Hematopoietic multipotent progenitor cell treated with erythropoietin and hydrocortisone succinate and interleukin-3 and kit ligand, for 6 days (in vitro differentiated cells): ENCODE data around the gene GPR4.
"Not testable (repeated sequence)": the region's sequence is repeated elsewhere in the genome, so short reads cannot be mapped to it uniquely, and the experiment has no call there.

ENCODE experiments used
- DNase-seq: peaks from one replicate; pipeline ENCODE4 v3.0.0-alpha.2; 2015

The GPR4 gene

DNA sequence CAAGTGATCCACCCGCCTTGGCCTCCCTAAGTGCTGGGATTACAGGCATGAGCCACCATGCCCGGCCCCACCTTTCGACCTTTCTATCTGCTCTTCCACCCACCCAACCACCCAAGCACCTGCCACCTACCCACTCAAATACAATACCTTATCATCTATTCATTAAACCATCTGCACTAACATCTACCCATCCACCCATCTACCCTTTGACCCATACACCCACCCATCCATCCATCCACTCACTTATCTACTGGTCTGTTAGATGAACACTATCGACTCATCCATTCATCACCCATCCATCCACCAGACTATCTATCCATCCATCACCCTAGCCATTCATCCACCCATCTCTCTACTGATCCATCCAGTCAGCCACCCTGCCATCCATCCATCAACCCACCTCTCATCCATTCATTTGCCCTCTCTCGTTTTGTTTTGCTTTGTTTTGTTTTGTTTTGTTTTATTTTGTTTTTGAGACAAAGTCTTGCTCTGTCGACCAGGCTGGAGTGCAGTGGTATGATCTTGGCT, 20.0 kb upstream of the GPR4 start:
- DNase-seq, result no peak

GRCh38 chr19:45621389-45621788, 19.4 kb upstream of the GPR4 start:
- no peak for DNase-seq

GRCh38 chr19:45616704-45617017, 14.6 kb upstream of the GPR4 start:
- DNase-seq, result no peak

GRCh38 chr19:45615795-45616703, 14.0 kb upstream of the GPR4 start:
- DNase-seq, result peak; percentile 97

DNA sequence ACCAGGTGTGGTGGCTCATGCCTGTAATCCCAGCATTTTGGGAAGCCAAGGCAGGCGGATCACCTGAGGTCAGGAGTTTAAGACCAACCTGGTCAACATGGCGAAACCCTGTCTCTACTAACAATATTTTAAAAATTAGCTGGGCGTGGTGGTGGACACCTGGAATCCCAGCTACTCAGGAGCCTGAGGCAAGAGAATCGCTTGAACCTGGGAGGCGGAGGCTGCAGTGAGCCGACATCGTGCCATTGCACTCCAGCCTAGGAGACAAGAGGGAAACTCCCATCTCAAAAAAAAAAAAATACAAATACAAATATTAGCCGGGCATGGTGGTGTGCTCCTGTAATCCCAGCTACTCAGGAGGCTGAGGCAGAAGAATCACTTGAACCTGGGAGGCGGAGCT, 13.0 kb upstream of the GPR4 start:
- not testable (repeated sequence) for DNase-seq

DNA sequence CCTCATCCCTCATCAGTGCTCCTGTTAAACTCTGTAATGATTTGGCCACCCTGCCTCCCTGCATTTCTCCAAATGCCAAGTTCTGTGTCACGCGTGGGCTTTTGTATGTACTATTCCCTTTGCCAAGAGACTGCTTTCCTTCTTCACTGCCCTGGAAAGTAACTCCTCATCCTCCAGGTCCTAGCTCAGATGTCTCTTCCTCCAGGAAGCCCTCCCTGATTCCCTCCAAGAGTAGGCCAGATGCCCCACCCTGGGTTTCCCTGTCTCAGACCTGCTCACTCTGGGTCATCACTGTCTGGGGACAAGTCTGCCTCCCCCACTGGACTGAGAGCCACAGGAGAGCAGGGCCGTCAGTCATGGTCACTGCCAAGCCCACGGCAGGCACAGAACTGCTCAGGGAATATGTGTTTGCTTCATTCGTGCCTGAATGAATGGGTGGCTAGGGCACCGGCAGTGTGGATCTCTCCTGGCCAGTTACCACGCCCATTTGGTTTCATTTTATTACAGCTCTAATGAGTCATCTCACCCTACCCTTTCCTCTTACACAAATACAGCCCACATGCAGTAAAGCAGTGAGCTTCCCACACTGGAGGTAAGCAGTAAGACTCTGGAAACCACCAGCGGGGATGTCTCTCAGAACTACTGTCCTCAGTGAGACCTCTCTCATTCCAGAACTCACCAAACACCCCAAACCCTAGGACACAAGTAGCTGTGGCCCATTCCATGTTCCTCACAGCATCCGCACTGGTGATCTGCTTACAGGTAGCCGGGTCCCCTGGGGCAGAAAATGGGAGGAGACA, 12.1 kb upstream of the GPR4 start:
- peak; percentile 68 for DNase-seq

DNA sequence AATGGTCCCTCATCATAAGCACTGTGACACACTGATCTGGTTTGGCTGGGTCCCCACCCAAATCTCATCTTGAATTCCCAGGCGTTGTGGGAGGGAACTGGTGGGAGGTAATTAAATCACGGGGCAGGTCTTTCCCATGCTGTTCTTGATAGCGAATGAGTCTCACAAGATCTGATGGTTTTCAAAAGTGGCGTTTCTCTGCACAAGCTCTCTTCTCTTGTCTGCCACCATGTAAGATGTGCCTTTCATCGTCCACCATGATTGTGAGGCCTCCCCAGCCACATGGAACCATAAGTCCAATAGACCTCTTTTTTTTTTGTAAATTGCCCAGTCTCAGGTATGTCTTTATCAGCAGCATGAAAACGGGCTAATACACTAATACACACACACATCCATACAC, 6.9 kb upstream of the GPR4 start:
- no peak for DNase-seq

DNA sequence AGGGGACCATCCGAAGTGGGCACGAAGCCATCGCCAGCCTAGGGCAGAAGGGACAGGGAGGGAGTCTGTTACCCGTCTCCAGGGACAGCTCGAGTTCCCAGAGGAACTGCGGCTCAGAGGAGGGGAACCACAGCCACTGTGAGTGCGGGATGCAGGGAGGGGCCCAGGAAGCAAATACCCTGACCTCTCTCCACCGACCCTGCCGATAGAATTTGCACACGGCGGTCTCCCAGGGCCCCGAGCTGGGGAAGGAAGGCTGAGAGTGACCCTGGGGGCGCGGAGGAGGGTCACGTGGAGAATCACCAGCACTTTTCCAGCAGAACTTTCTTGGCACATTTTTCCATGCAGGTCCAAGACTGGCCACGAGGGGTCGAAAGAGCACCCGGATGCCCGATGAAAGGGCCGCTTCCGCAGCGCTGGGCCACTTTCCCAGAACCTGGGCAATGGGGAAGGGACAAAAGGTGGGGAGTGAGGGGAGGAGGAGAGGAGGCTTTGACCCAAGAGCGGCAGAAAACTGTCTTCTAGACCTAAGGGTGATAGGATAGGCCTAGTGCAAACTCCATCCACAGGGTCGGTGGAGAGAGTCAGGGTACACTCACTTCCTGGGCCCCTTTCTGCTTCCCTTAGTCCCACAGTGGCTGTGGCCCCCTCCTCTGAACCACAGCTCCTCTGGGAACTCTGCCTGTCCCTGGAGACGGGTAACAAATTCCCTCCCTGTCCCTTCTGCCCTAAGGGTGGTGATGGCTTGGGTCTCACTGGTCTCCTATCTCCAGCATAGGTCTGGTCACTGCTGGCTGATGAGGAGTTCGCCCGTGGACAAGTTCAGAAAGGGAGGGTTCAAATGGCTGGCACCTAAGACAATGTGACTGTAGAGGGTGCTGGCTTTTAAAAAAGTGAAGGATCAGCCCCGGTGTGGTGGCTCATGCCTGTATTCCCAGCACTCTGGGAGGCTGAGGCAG, 5.3 kb upstream of the GPR4 start:
- peak; percentile 75 for DNase-seq

DNA sequence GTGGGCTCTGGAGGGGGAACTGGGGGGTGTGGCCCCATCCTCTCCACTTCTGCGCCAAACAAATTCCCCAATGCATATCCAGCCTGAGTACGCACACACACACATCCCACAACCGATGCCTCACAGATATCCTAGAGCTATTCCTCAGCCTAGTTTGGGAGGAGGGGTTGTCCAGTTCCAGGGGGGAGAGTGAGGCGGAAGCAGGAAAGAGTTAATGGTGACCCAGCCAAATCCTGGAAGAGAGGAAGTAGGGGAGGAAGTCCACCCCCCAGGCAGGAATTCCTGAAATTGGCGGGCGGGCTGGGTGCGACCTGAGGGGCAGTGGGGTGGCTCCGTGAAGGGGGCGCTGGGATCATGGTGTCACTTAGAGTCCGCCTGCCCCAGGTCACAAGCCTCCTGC, 897 bp downstream of the GPR4 start:
- DNase-seq, result no peak

GRCh38 chr19:45600340-45600885, 1.6 kb downstream of the GPR4 start:
- DNase-seq, result no peak

- no peak for DNase-seq
These were observed 2.7 kb downstream of the GPR4 start for GRCh38 chr19:45599286-45599685.

GRCh38 chr19:45598267-45599001, 3.6 kb downstream of the GPR4 start:
- DNase-seq, result no peak

DNA sequence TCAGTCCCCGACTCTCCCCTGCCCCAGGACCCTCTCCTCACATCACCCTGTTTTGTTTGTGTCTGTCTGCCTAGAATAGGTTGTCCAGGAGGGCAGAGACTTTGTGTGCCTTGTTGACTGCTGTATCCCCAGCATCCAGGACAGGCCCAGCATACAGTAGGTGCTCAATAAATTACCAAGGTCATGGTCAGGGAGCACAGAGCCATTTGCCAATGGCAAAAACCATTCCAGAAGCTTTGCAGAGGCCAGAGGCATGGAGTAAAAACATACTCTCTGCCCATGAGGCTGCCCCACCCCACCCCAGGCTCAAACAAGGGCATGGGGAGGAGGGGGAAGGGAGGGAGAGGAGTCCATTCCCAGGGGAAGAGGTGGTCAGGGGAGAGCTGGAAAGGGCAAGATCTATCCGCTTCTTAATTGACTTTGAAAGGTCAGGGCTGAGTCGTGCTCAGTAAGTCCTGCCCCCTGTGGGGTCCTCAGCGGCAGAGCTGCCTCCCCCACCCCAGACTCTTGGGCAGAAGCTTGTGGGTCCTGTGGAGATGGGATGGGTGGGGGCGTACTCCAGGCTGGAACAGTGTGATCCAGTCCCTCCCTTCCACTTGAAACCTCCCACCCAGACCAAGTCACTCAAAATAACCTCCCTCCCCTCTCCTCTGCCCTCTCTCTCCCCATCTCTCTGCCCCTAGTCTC, 4.4 kb downstream of the GPR4 start:
- DNase-seq, result no peak

- DNase-seq, result no peak
These were observed 6.2 kb downstream of the GPR4 start for GRCh38 chr19:45595814-45596213.

DNA sequence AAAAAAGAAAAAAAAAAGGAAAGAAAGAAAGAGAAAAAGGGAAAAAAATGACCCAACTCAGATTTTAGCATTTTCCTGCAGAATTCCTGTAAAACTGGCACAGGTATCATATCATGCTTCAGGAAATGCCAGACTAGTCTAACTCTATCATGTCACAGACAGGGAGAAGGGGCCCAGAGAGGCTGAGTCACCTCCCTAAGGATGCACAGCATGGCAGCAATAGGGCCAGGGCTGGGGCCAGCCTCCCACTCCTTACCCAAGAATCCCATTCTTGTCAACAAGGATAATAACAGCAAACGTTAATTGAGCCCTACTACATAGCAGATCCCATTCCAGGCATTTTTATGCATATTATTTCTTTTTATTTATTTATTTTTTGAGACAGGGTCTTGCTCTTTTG, 8.5 kb downstream of the GPR4 start:
- DNase-seq, result no peak

- no peak for DNase-seq
These were observed 9.6 kb downstream of the GPR4 start for GRCh38 chr19:45592366-45592765.

GRCh38 chr19:45591638-45592005, 10.4 kb downstream of the GPR4 start:
- DNase-seq, result no peak

- peak; percentile 70 for DNase-seq
These were observed 10.9 kb downstream of the GPR4 start for GRCh38 chr19:45591004-45591637.

DNA sequence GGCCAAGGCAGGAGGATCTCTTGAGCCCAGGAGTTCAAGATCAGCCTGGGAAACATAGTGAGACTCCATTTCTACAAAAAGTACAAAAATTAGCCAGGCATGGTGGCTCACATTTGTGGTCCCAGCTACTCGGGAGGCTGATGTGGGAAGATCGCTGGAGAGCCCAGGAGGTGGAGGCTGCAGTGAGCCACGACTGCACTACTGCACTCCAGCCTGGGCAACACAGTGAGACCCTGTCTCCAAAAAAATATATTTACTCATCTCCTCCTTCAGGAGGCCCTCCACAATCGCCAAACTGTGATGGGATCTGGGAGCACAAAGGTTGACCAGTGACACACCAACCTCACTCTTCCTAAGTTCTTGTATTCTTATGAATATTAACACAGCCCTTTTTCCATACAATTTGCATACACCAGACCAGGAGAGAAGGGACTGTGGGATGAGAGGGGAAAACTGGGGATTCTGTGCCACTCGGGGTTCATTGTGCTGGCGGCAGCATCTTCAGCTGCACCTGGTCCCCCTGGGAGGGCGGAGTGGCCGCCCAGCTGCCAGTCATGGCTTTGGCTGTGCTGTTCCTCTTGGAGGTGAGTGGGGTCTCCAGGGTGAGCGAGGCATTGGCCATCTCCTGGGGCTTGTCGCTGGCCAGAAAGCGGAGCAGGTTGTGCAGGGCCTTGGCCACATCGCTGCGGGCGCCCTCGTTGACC, 11.6 kb downstream of the GPR4 start:
- DNase-seq, result no peak

DNA sequence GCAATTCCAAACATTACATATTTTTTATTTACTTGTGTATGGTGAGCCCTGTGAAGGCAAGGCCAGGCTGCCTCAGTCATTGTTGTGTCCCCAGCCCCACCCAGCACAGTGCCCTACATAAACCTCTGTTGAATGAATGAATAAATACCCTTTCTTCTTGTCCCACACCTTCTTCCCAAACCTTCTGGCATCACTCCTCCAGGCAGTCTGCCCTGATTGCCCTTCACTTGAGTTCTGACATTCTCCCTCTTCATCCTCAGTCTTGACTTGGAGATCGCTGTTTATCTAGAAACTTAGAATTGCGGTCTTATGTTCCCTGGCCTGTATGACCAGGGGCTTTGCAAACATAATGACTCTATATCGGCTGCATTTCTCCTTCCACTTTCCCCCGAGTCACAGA, 12.2 kb downstream of the GPR4 start:
- DNase-seq, result no peak
